Central memory CD8-positive, alpha-beta T cell (primary cell): ENCODE results near the gene KLHL35.

ENCODE experiments used
- ATAC-seq: fragments of 150-1000 bp; cut with Tn5 transposase; replicated peaks from 2 replicates; pipeline ENCODE4 v1.10.0; 2022; ENCODE audit warnings: mild to moderate bottlenecking, moderate FRiP score, moderate number of reproducible peaks; ENCODE audit not compliant: poor library complexity, severe bottlenecking; ENCODE audit errors: extremely low read depth
- DNase-seq, 2 donors: peaks; one replicate each; pipeline ENCODE4 v3.0.0; 2021; ENCODE audit warnings: low spot score in 2 of 2
- H3K27ac Mint-ChIP-seq: one replicate; pipeline ENCODE4 v1.8.0; 2022; ENCODE audit warnings: low read depth, mild to moderate bottlenecking, moderate library complexity, mixed read lengths
- H3K27me3 Mint-ChIP-seq: one replicate; pipeline ENCODE4 v1.8.0; 2022; ENCODE audit warnings: mixed read lengths
- H3K36me3 Mint-ChIP-seq: one replicate; pipeline ENCODE4 v1.8.0; 2022; ENCODE audit warnings: mild to moderate bottlenecking, moderate library complexity, mixed read lengths; ENCODE audit not compliant: insufficient read depth
- H3K4me1 Mint-ChIP-seq: one replicate; pipeline ENCODE4 v1.8.0; 2022; ENCODE audit warnings: mixed read lengths
- H3K4me3 Mint-ChIP-seq: one replicate; pipeline ENCODE4 v1.8.0; 2022; ENCODE audit warnings: mild to moderate bottlenecking, moderate library complexity, mixed read lengths
- H3K9me3 Mint-ChIP-seq: one replicate; pipeline ENCODE4 v1.8.0; 2022; ENCODE audit warnings: mixed read lengths

Gene KLHL35

DNA sequence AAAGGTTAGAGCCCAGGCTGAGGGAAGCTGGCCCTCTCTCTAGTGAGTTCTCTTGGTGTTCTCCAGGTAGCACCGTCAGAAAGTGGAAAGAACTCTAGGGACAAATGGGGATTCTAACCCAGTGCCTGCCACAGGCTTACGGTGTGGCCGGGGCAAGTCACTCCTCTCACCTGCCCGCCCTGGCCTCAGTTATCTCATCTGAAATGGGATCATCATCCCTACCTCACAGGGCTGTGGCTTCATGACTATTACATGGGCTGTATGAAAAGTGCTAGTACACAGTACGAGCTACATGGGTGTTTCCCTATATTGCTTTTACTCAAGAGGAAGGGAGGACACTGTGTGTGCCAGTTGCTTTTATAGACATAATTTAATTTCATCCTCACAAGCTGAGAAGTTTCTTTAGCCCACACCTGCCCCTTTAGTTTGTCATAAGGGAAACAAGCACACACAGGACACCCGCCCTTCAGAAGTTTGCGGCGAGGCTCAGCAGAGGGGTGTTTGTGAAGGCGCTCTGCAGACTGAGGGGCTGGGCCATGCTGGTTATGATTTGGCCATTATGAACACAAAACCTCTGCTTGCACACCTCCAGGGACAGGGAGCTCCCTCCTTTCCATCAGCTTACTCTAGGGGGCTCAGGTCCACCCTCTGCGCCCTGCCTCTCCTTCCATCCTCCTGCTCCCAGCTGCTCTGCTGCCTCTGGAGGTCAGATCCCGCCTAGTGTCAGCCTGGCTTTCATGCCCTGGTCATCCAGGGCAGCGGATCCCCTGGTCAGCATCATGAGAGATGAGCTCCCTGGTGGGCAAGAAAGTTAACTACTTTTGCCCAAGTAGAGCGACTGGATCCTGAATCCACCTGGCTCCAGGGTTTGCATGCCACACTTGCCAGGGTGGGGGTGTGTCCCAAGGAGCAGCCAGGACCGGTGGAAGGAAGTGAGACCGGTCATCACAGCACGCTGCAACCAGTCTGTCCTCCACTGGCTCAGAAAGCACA is 1.2 kb downstream of the KLHL35 start:
- no peak for ATAC-seq
- Mint-ChIP-seq H3K27me3 (peaks cover 53% of the 10 kb centered on the region), H3K4me1 (peaks cover 30% of the 10 kb centered on the region), H3K36me3 (peaks cover 11% of the 10 kb centered on the region), H3K4me3 (peak overlapping the region; percentile 79), H3K9me3 (no peaks in the 10 kb centered on the region), H3K27ac (peak overlapping the region; percentile 68)
- DNase-seq, result no peak

DNA sequence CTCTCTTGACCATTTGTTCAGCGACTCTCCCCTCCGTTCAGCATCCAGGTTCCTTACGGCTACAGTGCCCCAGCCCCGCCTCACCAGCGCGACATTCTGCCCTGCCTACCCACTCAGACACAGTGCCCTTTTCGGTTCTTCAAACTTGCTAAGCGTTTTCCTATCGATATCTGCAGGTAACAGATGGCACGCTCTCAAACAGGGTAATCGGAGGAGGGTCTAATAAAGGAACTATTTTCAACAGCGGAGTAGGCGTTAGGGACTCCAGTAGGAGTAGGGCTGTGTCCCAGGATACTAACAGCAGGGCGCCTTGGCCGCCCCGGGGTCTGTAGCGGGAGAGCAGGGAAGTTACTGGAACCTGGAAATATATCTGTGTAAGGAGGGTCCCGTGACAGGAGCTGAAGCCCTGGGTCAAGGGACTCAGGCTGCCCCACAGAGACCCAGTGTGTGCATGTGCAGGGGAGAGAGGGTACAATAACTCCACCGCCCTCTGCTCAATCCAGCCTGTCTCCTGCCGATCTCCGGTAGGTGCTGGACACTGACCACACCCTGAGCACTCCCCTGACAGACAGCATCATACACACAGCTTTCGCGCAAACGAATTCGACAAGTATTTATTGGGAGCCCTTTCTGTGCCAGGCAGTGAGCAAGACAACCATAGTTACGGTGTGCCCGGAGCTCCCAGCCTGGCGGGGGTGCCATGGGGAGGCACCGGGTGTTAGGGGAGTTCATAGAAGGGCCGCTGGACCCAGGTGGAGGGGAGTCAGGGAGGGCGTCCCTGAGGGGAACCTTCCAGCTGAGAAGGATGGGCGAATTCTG is 2.1 kb downstream of the KLHL35 start:
- peaks cover 53% of the 10 kb centered on the region for H3K27me3 Mint-ChIP-seq
- peak overlapping the region; percentile 85 for H3K27ac Mint-ChIP-seq
- DNase-seq (no peak), ATAC-seq (no peak)
- H3K4me3 Mint-ChIP-seq, result peak overlapping the region; percentile 79
- H3K4me1 Mint-ChIP-seq, result peaks cover 30% of the 10 kb centered on the region
- H3K36me3 Mint-ChIP-seq, result peaks cover 11% of the 10 kb centered on the region
- no peaks in the 10 kb centered on the region for H3K9me3 Mint-ChIP-seq

DNA sequence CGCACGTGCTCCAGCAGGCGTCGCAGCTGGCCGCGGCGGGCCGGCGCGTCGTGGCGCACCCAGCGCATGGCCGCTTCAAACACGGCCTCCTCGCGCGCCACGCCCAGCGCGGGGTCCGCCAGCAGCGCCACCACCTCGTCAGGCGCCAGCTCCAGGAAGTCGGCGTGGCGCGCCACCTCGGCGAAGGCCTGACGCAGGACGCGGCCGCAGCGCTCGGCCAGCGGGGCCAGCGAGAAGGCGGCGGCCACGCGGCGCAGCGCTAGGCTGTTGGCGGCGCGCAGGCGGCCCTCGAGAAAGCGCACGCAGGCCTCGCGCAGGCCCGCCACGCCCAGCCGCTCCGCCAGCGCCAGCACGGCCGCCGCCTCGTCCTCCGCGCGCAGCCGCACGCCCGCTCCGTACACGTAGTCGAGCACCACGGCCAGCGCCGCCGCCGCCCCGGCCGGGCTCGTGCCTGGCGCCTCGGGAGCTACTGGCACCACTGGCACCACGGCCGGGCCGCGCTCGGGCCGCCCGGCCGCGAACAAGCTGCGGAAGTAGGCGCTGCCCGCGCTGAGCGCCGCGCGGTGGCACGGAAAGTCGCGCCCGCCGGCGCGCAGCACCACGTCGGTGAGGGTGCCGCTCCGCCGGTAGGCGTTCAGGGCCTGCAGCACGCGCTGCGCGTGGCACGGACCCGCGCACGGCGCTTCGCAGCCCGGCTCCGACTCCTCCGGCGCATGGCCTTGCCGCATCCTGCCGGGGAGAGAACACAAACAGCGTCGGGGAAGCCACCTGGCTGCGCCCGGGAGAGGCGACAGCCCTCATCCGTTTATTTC is 2.9 kb downstream of the KLHL35 start:
- Mint-ChIP-seq H3K36me3 (peaks cover 11% of the 10 kb centered on the region), H3K4me3 (peak overlapping the region; percentile 79), H3K9me3 (no peaks in the 10 kb centered on the region), H3K27me3 (peaks cover 53% of the 10 kb centered on the region), H3K27ac (peak overlapping the region; percentile 85), H3K4me1 (peaks cover 30% of the 10 kb centered on the region)
- DNase-seq (peak; percentile 43), ATAC-seq (peak; percentile 71)

DNA sequence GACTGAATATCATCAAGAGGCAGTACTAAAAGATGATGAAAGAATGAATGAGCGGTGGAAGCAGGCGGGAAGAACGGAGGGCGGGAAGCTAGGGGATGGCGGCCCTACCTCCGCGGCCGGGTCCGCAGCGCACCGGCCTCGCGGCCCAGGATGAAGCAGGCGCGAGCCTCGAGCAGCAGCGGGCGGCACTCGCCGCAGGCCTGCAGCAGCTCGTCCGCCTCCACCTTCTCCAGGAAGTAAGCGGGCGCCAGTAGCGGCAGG is 3.4 kb downstream of the KLHL35 start:
- ATAC-seq (no peak), DNase-seq (no peak)
- Mint-ChIP-seq H3K36me3 (peaks cover 11% of the 10 kb centered on the region), H3K9me3 (no peaks in the 10 kb centered on the region), H3K27me3 (peaks cover 53% of the 10 kb centered on the region), H3K4me1 (peaks cover 30% of the 10 kb centered on the region), H3K4me3 (peak overlapping the region; percentile 75), H3K27ac (peak overlapping the region; percentile 71)

DNA sequence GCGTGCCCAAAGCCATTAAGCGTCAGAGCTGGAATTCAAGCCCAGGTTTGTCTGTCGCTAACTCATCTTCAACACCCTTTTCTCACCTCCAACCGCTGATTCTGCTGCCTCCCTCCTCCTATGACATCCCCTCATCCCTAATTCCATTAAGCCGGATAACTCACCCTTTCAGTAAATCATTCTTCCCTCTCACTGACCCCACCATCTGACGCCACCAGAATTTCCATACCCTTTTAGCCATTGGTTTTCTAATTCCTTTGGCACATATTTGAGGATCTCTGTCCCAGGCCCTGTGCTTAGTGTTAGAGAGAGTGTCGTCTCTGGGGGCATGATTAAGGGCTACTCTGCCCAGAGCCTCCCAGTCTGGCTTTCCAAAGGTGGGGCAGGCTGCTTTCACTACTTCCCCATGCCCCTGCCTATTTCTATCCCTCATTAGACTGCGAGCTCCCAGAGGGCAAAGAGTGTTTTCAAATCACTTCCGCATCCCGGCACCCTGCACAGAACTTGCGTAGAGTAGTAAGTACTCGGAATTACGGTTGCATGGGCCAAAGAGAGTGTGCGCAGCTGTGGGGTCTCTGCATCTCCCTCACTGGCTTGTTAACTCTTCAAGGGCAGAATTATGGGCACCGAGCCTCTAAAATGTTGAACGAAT is 3.9 kb downstream of the KLHL35 start:
- Mint-ChIP-seq H3K4me1 (peaks cover 30% of the 10 kb centered on the region), H3K4me3 (peak overlapping the region; percentile 75), H3K36me3 (peaks cover 13% of the 10 kb centered on the region), H3K9me3 (no peaks in the 10 kb centered on the region), H3K27me3 (peaks cover 52% of the 10 kb centered on the region), H3K27ac (peak overlapping the region; percentile 71)
- ATAC-seq, result no peak
- DNase-seq, result no peak

DNA sequence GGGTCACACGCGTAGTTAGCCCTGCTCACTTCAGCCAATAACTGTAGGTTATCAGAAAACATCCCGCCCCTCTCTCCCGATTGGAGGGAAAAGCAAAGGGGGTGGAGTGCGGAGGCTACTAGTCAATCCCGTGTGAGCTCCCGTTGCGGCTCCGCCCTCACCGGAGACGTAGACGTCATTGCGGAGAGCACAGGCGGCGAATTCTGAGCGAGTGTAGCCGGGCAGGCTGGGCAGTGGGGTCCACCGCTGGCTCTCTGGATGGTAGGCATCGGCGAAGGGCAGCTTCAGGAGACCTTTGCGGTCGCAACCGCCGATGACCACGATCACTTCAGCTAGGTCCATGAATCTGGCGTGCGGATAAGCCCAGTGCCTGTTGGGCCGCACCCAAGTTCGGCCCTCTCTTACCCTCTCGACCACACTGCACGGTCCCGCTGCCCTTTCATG is 4.7 kb downstream of the KLHL35 start:
- Mint-ChIP-seq H3K4me3 (peak overlapping the region; percentile 75), H3K36me3 (peaks cover 11% of the 10 kb centered on the region), H3K27ac (no peak overlapping the region), H3K27me3 (peaks cover 44% of the 10 kb centered on the region), H3K9me3 (no peaks in the 10 kb centered on the region), H3K4me1 (peaks cover 30% of the 10 kb centered on the region)
- DNase-seq (peak; percentile 38 to 58), ATAC-seq (peak; percentile 48)

DNA sequence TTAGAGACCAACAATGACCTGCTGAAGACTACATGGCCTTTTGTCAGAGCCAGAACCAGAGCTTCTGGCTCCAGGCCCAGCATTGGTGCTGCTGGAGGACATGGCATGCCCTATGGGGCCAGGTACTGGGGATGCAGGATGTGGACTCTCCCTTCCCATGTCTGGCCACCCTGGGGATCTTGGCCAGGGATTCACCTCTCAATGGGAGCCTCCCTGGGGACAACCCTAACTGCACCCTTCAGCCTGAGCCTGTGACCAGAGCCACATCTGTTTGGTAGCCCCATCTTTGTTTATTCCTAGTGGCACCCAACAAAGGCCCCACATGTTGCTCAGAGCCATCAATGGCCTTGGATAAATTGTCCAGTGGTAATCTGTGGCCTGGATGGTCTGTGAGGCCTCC is 5.8 kb downstream of the KLHL35 start:
- peaks cover 13% of the 10 kb centered on the region for H3K36me3 Mint-ChIP-seq

DNA sequence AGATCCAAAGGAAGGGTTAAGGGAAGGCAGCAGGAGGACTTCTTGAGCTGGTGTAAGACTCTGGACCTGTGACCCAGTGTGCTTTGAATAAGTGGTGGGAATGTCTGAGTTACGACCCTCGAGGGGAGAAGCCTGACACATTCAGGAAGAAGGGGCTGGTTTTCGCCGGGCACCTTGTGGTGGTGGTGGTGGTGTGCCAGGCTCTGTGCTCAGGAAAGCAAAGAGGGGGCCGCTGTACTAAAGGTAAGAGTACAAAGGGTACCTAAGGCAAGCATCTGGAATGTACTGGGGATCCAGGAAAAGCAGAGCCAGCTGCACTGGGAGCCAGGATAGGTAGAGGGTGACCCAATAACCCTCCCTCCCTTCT is 6.3 kb downstream of the KLHL35 start:
- H3K9me3 Mint-ChIP-seq, result no peaks in the 10 kb centered on the region
- H3K4me1 Mint-ChIP-seq, result peaks cover 30% of the 10 kb centered on the region
- ATAC-seq, result no peak
- peaks cover 14% of the 10 kb centered on the region for H3K36me3 Mint-ChIP-seq
- H3K27me3 Mint-ChIP-seq, result peaks cover 28% of the 10 kb centered on the region
- no peak overlapping the region for H3K27ac Mint-ChIP-seq
- no peak overlapping the region for H3K4me3 Mint-ChIP-seq
- no peak for DNase-seq

More for the DNA sequence above, 5.8 kb downstream of the KLHL35 start:
- no peak for ATAC-seq
- Mint-ChIP-seq H3K4me1 (peaks cover 30% of the 10 kb centered on the region), H3K4me3 (no peak overlapping the region), H3K27ac (no peak overlapping the region), H3K9me3 (no peaks in the 10 kb centered on the region), H3K27me3 (peaks cover 33% of the 10 kb centered on the region)
- no peak for DNase-seq

DNA sequence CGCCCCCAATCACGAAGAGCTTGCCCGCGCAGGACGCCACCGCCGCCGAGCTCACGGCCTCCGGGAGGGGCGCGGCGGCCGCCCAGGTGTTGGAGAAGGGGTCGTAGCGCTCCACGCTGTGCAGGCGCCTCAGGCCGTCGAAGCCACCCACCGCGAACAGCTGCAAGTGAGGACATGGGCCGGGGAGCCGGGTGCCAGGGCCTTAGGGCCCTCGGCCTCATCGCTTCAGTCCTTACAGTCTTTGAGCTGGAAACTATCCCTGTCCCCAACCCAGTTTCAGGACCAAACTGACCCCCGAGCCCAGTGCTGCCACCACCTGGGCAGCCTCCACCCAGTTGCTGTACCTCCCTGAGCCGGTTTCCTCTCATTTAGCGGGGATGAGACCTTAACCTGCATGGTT is 7.6 kb downstream of the KLHL35 start:
- peaks cover 15% of the 10 kb centered on the region for H3K27me3 Mint-ChIP-seq
- no peak overlapping the region for H3K27ac Mint-ChIP-seq
- no peak for DNase-seq
- no peak for ATAC-seq
- peaks cover 21% of the 10 kb centered on the region for H3K4me1 Mint-ChIP-seq
- no peak overlapping the region for H3K4me3 Mint-ChIP-seq
- H3K36me3 Mint-ChIP-seq, result peaks cover 14% of the 10 kb centered on the region
- no peaks in the 10 kb centered on the region for H3K9me3 Mint-ChIP-seq

DNA sequence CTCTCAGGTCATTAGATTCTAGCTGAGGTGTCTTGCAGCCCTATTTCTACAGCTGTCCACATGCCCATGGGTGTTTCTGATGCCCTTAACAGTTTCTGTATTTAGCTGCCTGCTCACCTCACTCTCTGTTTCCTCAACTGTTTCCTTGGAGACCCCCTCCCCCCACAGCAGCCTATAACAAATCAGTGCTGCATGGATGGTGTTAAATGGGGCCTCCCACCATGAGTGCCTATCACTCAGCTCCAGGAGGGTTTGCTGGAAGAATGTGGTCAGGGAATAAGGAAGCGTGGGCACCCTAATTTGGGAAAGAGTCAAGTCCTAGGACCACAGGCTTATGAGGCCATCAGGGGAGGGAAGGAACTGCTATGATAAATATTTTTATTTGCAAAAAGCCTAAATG is 8.6 kb downstream of the KLHL35 start:
- H3K36me3 Mint-ChIP-seq, result peaks cover 13% of the 10 kb centered on the region

DNA sequence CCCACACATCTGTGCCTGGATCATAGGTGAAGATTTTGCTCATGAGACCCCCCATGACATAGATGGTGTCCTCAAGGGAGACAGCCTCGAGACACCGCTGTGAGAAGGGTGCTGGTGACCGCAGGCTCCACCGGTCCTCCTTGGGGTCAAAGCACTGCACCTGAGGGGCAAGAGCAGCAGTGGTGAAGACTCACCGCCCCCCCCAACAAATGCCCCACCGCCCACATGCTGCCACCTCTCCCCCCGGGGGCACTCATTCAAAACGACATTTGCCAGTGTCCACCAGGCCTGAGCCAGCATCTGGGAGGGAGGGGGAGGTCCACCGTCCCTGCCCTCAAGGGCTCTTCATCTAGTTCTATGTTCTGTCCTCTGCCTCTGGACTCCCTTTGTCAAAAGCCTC is 9.3 kb downstream of the KLHL35 start:
- Mint-ChIP-seq H3K27me3 (peaks cover 5% of the 10 kb centered on the region), H3K9me3 (no peaks in the 10 kb centered on the region), H3K4me3 (no peak overlapping the region), H3K4me1 (peaks cover 11% of the 10 kb centered on the region), H3K27ac (no peak overlapping the region), H3K36me3 (peaks cover 9% of the 10 kb centered on the region)
- no peak for DNase-seq
- ATAC-seq, result no peak

More for the DNA sequence above, 8.6 kb downstream of the KLHL35 start:
- ATAC-seq (no peak), DNase-seq (no peak)
- H3K27me3 Mint-ChIP-seq, result peaks cover 11% of the 10 kb centered on the region
- H3K27ac Mint-ChIP-seq, result no peak overlapping the region
- no peak overlapping the region for H3K4me3 Mint-ChIP-seq
- H3K9me3 Mint-ChIP-seq, result no peaks in the 10 kb centered on the region
- peaks cover 18% of the 10 kb centered on the region for H3K4me1 Mint-ChIP-seq
